GM21717 (cell line): ENCODE data around the gene NDUFS6.

ENCODE experiments used
- ATAC-seq: cut with Tn5 transposase; IDR thresholded peaks from one replicate; pipeline ENCODE4 v1.9.1; 2021; ENCODE audit warnings: mild to moderate bottlenecking, moderate library complexity; ENCODE audit not compliant: unreplicated experiment

The NDUFS6 gene

DNA sequence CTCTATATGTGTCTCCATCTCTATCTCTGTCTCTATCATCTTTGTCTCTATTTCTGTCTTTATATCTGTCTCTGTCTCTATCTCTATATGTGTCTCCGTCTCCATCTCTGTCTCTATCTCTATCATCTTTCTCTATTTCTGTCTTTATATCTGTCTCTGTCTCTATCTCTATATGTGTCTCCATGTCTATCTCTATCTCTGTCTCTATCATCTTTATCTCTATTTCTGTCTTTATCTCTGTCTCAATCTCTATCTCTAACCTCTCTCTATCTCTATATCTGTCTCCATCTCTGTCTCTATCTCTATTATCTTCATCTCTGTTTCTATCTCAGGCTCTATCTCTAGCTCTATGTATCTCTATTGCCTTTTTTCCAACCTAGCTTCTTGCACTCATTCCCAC, 44.5 kb downstream of the NDUFS6 start:
- ATAC-seq: no peak

DNA sequence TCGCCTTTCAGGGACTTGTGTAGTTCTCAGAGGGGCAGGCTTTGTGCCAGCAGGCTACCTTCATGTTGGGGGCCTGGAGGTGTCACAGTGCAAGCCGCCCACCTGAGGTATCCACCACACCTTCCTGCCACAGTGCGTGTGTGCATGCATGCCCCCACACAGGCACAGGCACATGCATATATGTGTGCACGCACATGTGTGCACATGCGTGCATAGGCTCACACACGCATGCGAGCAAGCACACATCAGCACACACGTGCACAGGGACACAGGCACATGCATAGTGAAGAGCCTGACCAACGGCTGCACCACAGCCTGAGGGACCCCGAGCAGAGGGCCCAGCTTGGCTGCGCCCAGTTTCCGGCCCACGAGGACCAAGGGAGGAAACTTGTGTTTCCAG, 45.4 kb downstream of the NDUFS6 start:
- ATAC-seq: no peak

DNA sequence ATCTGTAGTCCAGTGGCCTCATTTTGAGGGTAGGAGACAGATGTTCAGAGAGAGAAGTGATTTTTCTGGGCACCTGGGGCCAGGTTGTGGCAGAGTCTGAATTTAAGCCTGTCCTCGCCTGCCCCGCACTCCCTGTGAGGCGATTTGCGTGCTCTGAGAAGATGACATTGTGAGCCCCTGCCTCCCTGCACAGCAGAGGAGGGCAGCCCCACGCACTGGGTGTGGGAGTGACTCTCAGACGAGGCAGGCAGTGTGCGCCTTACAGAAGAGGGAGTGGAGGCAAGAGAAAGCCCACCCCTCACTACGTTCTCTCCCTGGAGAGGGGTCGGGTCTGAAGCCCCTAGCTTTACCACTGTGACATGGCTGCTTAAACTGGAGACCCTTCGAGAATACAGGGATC, 45.8 kb downstream of the NDUFS6 start:
- no peak for ATAC-seq

DNA sequence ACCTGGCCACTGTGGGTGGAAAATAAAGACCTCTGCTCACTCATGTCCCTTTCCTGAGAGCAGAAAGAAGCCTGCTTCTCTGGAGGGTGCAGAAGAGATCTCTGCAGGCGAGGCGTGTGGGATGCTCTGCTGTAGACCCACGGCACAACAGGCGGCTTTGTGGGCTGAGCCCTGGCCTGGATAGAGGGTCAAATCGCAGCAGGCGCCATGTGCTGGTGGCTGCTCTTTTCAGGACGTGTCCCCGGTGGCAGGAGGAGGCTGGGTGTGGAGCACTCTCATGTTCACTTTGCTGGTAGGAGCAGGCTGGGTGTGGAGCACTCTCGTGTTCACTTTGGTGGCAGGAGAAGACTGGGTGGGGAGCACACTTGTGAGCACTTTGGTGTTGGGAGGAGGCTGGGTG, 46.4 kb downstream of the NDUFS6 start:
- ATAC-seq: no peak

DNA sequence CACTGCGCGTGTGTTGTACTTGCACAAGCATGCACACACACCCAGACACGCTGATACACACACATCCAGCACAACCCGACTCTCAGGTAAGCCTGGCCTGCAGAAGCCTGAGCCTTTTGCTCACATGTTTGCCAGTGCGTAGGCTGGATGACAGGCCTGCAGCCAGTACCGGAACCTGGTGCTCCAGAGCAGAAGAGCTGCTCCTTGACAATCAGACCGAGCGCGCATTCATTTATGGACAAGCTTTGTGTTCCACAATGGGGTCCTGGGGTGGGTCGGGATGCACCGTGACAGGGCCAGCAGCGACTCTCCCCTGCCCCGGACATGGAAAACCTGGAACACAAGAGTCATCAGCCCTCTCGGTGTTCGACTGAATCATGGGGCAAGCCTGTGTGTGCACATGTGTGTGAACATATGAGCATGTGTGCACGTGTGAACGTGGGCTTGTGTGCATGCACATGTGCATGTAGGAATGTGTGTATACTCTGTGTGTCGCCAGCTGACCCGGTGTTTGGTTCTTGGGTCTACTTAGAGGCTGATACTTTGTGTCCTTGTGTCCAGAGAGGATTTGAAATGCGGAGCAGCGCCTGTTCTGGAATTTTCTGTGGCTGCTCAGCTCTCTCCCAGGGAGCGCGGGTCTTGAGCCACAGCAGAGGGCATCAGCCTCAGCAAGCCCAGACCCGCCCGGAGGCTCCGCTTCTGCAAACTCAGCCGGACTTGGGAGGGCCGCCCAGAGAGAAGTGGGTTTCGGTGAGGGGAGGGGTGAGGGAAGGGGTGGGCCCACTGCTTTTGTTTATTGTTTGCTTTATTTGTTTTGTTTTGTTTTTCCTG, 49.3 kb downstream of the NDUFS6 start:
- no peak for ATAC-seq

DNA sequence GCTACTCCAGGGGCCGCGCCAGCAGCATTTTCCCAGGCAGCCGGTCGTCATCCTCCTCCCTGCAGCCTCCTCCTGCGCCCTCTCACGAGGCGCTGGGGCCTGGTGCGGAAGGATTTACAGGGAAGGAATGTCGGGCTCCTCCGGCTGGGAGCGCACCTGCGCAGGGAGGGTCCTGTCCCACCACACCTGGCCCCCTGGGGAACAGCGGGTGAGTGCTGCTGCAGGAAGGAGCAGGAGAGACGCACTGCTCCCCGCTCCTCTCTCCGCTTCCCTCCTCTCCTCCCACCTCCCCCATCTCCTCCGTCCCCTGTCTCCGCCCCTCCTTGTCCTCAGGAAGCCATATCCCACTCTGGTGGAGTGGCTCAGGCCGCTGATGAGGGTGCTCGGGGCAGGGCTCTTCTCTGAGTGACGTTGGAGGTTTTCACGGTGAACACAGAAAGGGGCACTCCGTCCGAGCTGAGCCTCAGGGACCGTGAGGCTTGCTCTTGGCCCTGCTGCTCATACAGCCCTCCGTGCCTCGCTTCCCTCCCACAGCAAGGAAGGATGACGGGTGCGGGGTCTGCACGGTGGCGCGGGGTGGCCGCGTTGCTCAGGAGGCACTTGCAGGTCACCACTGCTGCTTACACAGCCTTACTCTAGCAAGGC, 50.2 kb downstream of the NDUFS6 start:
- ATAC-seq: no peak

DNA sequence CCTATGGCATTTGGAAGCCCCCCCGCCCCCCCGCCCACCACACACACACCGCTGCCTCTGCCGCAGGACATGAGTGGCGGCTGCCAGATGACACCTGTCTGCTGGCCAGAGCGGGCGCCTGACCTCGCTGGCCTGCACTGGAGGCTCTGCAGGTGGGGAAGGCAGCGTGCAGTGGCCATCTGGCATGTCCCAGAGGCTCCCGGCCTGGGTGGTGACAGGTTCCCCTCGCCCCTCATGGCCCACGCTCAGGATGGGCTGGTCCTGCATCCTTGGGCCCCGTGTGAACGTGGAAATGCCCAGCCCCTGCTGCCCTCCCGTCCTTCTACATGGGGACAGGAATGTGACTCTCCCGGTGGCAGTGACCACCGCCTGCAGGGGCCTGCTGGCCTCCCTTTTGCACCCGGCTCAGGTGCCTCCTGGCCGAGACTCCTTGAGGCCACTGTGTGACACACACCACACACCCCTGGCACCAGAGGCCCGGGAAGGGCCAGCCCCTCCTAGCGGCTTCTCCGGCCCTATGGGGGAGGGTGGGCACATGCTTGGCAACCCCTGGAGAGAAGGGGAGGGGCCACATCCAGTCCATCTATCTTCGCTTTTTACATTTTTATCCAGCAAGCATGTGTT, 51.2 kb downstream of the NDUFS6 start:
- ATAC-seq: no peak

DNA sequence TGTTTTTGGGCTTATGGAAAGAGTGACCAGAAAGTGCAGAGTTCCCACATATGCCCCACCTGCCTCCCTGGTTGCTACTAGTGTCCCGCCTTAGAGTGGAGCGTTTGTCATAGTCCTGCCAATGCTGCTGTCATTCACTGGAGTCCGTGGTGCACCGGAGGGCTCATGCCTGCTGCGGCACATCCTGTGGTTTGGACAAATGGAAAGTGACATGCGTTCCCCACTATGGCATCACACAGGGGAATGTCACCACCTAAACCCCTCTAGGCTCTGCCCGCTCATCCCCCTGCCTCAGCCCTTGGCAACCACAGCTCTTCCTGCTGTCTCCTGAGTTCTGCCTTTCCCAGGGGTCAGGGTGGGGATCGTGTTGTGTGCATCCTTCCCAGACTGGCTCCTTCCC, 52.3 kb downstream of the NDUFS6 start:
- no peak for ATAC-seq

DNA sequence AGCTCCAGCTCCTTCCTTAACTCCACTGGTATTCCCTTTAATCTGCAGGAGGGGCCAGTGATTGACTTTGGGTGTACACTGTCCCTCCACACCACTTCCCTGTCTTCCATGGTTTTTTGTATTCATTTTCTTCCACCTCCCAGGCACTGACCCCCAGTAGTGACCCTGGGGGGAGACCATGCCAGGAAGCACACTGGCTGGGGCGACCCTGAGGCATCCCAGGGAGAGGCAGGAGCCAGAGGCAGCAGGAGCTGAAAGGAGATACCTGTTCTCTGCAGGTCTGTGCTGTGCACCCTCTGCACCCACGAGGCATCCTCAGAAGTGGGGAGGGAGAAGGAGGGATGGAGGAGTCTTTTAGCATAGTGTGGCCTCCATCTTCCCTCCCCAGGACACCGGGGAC, 53.9 kb downstream of the NDUFS6 start:
- no peak for ATAC-seq

DNA sequence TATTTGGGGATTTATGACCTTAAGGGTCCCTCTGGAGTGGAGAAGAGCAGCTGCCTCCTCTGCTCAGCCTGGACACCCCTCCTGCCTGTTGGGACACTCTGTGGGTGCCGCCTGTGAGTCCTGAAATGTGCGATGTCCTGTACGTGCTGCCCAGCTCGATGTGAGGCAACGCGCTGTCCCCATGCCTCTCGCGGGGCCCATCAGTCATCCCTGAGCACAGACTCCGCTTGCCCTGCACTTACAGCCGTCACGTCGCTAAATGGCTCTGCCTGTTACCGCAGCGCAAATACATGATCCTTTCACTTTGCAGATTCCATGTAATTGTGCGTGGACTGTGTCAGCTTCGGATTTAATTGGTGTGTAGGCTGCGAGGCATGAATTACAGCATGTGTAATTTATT, 54.4 kb downstream of the NDUFS6 start:
- no peak for ATAC-seq

DNA sequence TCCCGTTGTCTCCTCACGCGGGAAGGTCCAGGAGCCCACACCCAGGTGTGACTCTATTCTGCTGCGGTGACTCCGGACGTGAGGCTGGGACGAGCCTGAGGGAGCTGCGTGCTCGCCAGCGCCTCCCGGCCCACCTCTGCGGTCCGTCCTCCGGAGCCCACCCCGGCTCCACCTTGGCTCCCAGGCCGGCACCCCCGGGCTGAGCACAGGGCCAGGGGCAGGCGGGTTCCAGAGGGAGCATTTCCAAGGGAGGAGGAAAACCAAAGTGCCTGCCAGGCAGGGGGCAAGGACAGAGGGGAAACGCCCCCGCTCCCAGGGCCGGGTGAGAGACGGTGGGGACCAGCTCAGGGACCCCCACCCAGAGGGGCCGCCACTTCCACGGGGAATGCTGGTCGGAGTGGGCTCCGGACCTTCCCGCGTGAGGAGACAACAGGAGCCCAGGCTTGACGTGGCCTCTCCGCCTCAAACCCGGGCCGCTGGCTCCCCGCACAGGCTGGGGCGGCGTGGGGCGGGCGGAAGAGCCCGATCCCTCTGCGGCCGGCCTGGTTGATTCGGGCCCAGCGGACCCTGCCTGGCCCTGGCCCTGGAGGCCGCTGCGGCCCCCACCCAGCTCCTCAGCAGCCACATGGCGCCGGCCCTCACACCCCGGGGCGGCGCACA, 55.5 kb downstream of the NDUFS6 start:
- no peak for ATAC-seq

DNA sequence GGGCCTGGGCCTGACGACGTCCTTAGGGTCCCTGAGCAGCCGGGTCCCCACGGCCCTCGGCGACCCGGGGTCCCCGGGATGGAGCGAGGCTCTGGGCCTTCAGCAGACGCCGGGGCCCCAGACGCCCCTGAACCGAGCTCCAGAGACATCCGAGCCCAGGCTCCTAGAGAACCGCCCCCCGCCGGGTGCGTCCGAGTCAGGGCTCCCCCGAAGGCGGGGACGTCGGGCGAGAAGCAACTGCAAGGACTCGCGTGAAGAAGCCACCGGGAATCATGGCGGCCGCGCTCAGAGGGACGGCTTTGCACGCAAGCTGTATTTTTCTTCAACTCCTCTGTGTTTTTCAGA, 56.0 kb downstream of the NDUFS6 start:
- ATAC-seq: no peak

DNA sequence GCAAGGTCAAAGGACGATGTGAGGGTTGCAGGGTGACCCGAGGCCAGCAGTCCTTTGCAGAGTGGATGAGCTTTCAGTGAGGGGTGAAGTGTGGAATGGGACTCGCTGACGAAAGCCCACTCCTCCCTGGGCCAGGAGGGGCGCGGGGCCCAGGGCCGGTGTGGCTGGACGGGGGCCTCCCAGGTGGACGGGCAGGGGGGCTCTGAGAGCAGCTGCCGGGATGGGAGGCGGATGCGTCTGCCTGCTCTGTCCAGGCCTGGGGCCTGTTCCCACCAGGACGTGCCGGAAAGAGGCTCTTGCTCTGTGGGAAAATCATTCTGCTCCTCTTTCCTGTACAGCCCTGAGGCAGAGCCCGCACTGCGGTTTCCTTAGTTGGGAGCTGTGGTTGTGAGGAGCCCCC, 57.2 kb downstream of the NDUFS6 start:
- ATAC-seq: no peak

DNA sequence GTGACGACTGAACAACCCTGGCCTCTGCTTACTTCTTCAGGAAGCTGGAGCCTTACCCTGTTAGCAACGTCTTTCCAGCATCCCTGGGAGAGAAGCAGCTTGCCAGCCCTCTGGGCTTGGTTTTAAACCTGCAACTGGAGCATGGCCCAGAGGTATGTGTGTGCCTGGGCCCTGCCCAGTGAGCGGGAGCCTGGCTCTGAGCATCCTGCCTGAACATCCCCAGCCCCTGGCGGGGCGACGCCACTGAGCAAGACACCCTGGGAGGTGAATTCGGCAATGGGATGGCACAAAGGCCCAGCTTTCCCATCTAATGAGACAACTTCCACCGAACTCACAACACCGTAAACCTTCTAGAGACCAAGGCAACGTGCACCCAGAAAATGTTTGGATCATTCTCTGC, 57.9 kb downstream of the NDUFS6 start:
- ATAC-seq: no peak

DNA sequence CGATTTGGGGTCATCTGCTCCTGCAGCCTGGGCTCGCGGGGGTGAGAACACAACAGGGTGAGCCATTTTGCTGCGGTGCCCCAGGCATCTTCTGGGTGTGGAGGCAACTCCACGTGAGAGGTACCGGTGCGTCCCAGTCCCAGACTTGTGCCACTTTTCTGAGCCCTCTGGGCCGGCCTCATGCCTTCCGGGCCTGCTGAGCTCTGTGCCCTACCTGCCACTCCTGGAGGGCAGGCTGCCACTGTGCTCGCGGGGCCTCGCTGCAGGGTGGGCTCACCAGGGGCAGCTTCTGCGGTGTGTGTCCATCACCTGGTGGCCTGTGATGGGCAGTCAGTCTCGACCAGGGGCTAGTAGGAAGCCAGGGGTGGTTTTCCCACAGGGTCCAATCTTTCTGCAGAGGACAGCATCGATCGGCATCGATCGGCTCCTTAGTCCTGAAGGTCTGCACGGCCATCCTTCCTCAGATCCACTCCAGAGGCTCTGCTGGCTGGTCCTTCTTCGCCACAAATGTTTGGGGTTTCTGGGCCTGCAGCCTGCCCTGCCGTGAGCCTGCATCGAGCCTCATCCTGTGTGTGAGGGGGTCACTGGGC, 58.9 kb downstream of the NDUFS6 start:
- no peak for ATAC-seq

DNA sequence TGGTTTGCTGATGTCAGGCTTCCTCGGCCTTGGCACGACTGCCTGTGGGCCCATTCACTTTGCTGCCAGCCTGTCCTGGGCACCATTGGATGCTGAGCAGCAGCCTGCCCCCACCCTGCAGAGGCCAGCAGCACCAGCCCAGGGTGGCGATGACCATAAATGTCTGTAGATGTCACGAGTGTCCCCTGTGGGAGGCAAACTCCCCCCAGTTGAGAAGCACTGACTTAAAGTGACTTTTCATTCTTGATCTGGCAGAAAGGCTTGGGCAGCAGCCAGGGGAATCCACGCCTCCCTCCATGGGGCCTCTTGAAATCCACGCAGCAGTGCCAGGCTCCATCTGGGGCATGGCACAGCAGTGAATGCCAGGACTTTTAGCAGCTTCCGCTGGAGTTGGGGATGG, 59.7 kb downstream of the NDUFS6 start:
- no peak for ATAC-seq

DNA sequence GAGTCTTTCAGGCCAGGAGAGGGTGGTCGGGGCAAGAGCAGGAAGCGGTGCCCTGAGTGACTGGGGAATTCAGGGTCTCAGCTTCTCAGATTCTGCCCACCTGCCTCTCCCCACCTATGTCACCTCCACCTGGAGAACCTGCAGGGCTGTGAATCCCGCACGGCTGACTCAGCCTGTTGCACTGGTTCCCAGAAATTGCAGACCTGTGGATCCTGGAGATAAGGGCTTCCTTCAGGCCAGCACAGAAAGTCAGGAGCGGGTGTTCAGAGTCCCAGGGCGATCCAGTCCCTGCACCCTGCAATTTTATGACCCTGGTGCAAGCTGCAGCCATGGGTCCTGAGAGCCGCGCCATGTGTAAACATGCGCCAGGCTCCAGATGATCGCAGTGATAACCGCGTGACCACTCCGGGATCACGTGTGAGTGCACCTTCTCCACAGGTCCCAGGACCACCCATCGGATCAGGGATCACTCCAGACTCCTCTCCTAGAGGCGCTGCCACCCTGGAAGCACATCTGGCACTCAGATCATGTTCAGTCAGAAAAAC, 63.8 kb downstream of the NDUFS6 start:
- ATAC-seq: no peak

DNA sequence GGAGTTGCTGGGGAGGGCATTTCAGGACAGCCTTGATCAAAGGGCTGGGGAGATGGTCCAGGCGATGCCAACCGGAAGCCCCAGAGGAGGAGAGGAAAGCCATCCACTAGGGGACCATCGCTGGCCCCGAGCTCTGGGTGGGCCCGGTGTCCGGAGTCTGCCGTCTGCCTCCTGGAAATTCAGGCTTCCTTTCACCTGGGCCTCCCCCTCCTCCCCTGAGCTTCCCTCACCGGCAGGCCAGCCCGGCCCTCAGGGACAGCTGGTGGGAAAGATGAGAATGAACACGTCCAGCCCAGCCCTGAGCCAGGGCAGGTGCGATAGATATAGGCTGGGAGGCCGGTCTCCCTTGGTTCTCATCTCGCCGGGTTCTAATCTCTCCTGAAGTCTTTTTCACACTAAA, 64.3 kb downstream of the NDUFS6 start:
- ATAC-seq: no peak
